Neural progenitor cell (in vitro differentiated cells): Measurements from ENCODE around the gene TBCEL.

ENCODE experiments used
- EZH2 ChIP-seq: fragments of 200-600 bp; sonication (generic); IDR thresholded peaks from 2 replicates; pipeline ENCODE4 v1.6.1; 2017; ENCODE audit warnings: antibody characterized with exemption, mild to moderate bottlenecking, moderate library complexity
- EZH2phosphoT487 ChIP-seq: fragments of 200-600 bp; sonication (generic); IDR thresholded peaks from 2 replicates; pipeline ENCODE4 v1.6.1; 2017; ENCODE audit warnings: antibody characterized with exemption
- TF ChIP-seq, protein P1 (sequence below): fragments of 200-600 bp; sonication (generic); IDR thresholded peaks from 2 replicates; pipeline ENCODE4 v1.5.1; 2017; ENCODE audit warnings: antibody characterized with exemption, mild to moderate bottlenecking

DNA sequence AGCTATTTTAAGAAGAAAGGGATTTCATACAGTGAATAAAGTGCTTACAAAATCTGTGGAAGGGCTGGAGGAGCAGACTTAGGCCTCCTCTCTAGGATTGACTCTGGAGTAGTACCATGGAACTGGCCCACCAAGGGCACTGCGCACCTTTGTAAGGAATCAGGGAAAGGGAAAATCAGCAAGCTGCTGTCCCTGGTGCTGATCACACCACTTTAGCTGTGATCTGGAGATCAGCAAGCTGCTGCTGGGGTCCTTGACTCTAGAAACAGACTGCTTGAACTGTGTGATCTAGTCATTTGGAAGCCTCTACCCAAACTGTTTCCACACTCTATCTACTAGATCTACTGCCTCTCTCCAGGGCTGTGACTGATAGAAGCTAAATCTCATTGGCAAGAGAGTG is 58.8 kb downstream of the TBCEL start:
- TF ChIP-seq EZH2 (no peak), EZH2phosphoT487 (no peak)
- TF ChIP-seq, protein P1, sequence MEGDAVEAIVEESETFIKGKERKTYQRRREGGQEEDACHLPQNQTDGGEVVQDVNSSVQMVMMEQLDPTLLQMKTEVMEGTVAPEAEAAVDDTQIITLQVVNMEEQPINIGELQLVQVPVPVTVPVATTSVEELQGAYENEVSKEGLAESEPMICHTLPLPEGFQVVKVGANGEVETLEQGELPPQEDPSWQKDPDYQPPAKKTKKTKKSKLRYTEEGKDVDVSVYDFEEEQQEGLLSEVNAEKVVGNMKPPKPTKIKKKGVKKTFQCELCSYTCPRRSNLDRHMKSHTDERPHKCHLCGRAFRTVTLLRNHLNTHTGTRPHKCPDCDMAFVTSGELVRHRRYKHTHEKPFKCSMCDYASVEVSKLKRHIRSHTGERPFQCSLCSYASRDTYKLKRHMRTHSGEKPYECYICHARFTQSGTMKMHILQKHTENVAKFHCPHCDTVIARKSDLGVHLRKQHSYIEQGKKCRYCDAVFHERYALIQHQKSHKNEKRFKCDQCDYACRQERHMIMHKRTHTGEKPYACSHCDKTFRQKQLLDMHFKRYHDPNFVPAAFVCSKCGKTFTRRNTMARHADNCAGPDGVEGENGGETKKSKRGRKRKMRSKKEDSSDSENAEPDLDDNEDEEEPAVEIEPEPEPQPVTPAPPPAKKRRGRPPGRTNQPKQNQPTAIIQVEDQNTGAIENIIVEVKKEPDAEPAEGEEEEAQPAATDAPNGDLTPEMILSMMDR: no peak
